HFFc6 (cell line): ENCODE results near the gene CAPN10. TPM values are rescaled to one million over a fixed set of nuclear protein-coding genes. Genes with fewer than 3 reads are reported as not detected.

Experiments used
- DNase-seq: peaks from one replicate; pipeline ENCODE4 v3.0.0-alpha.2; 2018
- H3K27ac Mint-ChIP-seq: 2 replicates; pipeline ENCODE4 v1.8.0; 2020; ENCODE audit warnings: mild to moderate bottlenecking, mixed read lengths
- H3K27me3 Mint-ChIP-seq: 2 replicates; pipeline ENCODE4 v1.8.0; 2021; ENCODE audit warnings: mild to moderate bottlenecking, moderate library complexity, mixed read lengths; ENCODE audit not compliant: insufficient read depth
- H3K36me3 Mint-ChIP-seq: 2 replicates; pipeline ENCODE4 v1.8.0; 2021; ENCODE audit warnings: low read depth, mixed read lengths
- H3K4me1 Mint-ChIP-seq: 2 replicates; pipeline ENCODE4 v1.8.0; 2020; ENCODE audit warnings: low read depth, mixed read lengths
- H3K4me3 Mint-ChIP-seq: 2 replicates; pipeline ENCODE4 v1.8.0; 2020; ENCODE audit warnings: mild to moderate bottlenecking, moderate library complexity, mixed read lengths
- H3K9me3 Mint-ChIP-seq: 2 replicates; pipeline ENCODE4 v1.8.0; 2020; ENCODE audit warnings: mild to moderate bottlenecking, mixed read lengths
- total RNA-seq, 6 experiments: library from RNA; stranded (reverse); fragmentation: NEBNext Ultra II Directional; extraction: Animal tissue kit (Norgen Biotek cat#: 25700); gene quantifications; 2 replicates in 1 of 6; 3 replicates in 5 of 6; pipeline ENCODE4 v1.2.3, GENCODE V29; 2021
- TF ChIP-seq, protein P1 (sequence below): fragments of 200-600 bp; sonication (generic); IDR thresholded peaks from 2 replicates; pipeline ENCODE4 v1.5.0; 2021; ENCODE audit warnings: antibody characterized with exemption, mild to moderate bottlenecking

Gene CAPN10
- total RNA-seq, 6 experiments from 2014 or later, result 13.9 to 20.5 (median 15.0) TPM

DNA sequence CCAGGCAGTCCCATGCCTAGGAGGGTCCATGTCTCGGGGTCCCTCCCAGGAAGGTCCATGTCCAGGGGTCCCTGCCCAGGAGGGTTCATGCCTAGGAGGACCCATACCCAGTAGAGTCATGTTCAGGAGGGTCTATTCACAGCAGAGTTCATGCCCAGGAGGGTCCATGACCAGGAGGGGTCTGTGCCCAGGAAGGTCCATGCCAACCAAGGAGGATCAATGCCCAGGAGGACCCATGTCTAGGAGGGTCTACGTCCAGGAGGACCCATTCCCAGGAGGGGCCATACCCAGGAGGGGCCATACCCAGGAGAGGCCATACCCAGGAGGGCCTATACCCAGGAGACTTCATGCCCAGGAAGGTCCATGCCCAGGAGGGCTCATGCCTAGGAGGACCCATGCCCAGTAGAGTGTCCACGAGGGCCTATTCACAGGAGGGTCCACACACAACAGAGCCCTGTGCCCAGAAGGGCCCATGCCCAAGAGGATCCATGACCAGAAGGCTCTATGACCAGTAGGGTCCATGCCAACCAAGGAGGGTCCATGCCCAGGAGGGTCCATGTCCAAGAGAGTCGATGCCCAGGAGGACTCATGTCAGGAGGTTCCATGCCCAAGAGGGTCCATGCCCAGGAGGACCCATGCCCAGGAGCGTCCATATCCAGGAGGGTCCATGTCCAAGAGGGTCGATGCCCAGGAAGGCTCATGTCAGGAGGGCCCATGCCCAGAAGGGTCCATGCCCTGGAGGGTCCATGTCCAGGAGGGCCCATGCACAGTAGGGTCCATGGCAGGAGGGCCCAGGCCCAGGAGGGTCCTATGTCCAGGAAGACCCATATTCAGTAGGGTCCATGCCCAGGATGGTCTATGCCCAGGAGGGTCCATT is 48.8 kb downstream of the CAPN10 start:
- Mint-ChIP-seq H3K4me1 (no peaks in the 10 kb centered on the region), H3K27ac (no peak overlapping the region), H3K27me3 (peaks cover 15% of the 10 kb centered on the region), H3K4me3 (no peak overlapping the region), H3K9me3 (peaks cover 36% of the 10 kb centered on the region), H3K36me3 (peaks cover 11% of the 10 kb centered on the region)
- TF ChIP-seq, protein P1, sequence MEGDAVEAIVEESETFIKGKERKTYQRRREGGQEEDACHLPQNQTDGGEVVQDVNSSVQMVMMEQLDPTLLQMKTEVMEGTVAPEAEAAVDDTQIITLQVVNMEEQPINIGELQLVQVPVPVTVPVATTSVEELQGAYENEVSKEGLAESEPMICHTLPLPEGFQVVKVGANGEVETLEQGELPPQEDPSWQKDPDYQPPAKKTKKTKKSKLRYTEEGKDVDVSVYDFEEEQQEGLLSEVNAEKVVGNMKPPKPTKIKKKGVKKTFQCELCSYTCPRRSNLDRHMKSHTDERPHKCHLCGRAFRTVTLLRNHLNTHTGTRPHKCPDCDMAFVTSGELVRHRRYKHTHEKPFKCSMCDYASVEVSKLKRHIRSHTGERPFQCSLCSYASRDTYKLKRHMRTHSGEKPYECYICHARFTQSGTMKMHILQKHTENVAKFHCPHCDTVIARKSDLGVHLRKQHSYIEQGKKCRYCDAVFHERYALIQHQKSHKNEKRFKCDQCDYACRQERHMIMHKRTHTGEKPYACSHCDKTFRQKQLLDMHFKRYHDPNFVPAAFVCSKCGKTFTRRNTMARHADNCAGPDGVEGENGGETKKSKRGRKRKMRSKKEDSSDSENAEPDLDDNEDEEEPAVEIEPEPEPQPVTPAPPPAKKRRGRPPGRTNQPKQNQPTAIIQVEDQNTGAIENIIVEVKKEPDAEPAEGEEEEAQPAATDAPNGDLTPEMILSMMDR, result no peak
- no peak for DNase-seq

DNA sequence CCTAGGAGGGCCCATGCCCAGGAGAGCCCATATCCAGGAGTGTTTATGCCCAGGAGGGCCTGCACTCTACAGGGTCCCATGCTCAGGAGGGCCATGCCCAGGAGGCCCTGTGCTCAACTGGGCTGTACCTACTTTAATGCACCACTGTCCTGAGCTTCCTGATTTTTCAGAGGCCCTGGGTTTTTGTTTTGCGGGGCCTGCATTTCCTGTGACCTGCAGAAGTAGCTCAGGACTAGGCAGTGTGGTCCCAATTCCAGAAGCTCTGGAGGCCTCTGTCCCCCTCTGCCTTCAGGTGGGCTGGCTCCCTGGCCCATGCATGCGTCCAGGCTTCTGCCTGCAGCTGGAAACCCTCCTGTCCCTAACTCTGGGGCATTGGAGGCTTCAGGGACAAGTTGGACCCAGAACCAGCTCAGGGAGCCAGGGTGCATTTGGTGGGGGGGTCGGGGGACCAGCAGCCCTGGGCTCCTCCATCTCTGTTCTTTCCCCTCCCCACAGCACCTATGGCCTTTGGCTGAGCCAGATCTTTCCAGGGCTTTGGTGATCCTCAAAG is 49.5 kb downstream of the CAPN10 start:
- DNase-seq, result no peak
- Mint-ChIP-seq H3K27ac (no peak overlapping the region), H3K36me3 (peaks cover 11% of the 10 kb centered on the region)

GRCh38 chr2:240636563-240637115 is 50.1 kb downstream of the CAPN10 start:
- Mint-ChIP-seq H3K4me3 (no peak overlapping the region), H3K9me3 (peaks cover 34% of the 10 kb centered on the region), H3K4me1 (no peaks in the 10 kb centered on the region), H3K27ac (no peak overlapping the region), H3K36me3 (peaks cover 11% of the 10 kb centered on the region), H3K27me3 (peaks cover 16% of the 10 kb centered on the region)
- DNase-seq, result no peak
- TF ChIP-seq, protein P1, result no peak

More for the DNA sequence above, 49.5 kb downstream of the CAPN10 start:
- TF ChIP-seq, protein P1, result no peak
- Mint-ChIP-seq H3K4me3 (no peak overlapping the region), H3K27me3 (peaks cover 16% of the 10 kb centered on the region), H3K4me1 (no peaks in the 10 kb centered on the region), H3K9me3 (peaks cover 36% of the 10 kb centered on the region)

- TF ChIP-seq, protein P1, result no peak
- H3K4me1 Mint-ChIP-seq, result no peaks in the 10 kb centered on the region
- no peak overlapping the region for H3K4me3 Mint-ChIP-seq
- H3K27me3 Mint-ChIP-seq, result peaks cover 16% of the 10 kb centered on the region
- no peak for DNase-seq
- peaks cover 11% of the 10 kb centered on the region for H3K36me3 Mint-ChIP-seq
- H3K27ac Mint-ChIP-seq, result no peak overlapping the region
- peaks cover 28% of the 10 kb centered on the region for H3K9me3 Mint-ChIP-seq
Observed at GRCh38 chr2:240637116-240637900, 50.8 kb downstream of the CAPN10 start.

GRCh38 chr2:240637901-240638345 is 51.4 kb downstream of the CAPN10 start:
- TF ChIP-seq, protein P1, result no peak
- H3K27ac Mint-ChIP-seq, result no peak overlapping the region
- peaks cover 9% of the 10 kb centered on the region for H3K36me3 Mint-ChIP-seq
- H3K4me1 Mint-ChIP-seq, result no peaks in the 10 kb centered on the region
- H3K4me3 Mint-ChIP-seq, result no peak overlapping the region
- peaks cover 21% of the 10 kb centered on the region for H3K9me3 Mint-ChIP-seq
- DNase-seq, result no peak
- H3K27me3 Mint-ChIP-seq, result peaks cover 16% of the 10 kb centered on the region
